CD4-positive, alpha-beta T cell (primary cell): Measurements from ENCODE around the gene ZDHHC20. TPM values are rescaled to one million over a fixed set of nuclear protein-coding genes. Genes with fewer than 3 reads are reported as not detected.

Experiments used
- ATAC-seq: fragments of 200-7000 bp; cut with Tn5 transposase; one replicate; pipeline ENCODE4 v1.10.0; 2022; ENCODE audit warnings: mild to moderate bottlenecking; ENCODE audit not compliant: poor library complexity
- CTCF ChIA-PET: fragments of 350-600 bp; sonication (Branson Sonifier 250); formaldehyde crosslinking; loops from one replicate; lab custom pipeline; 2021; ENCODE audit warnings: antibody characterized with exemption, inconsistent platforms; lab: Charles Lee
- POLR2A ChIA-PET: fragments of 350-600 bp; sonication (Branson Sonifier 250); formaldehyde crosslinking; loops from one replicate; lab custom pipeline; 2021; ENCODE audit warnings: antibody characterized with exemption, inconsistent platforms; lab: Charles Lee
- DNase-seq, 14 experiments: peaks; one replicate each; pipeline ENCODE4 v3.0.0-alpha.2; 2013 to 2020; ENCODE audit warnings: mixed read lengths in 2 of 14
- H3K27ac ChIP-seq, 2 donors: one replicate each; pipeline versions ENCODE4 v1.5.1 to v1.7.0; 2013; ENCODE audit warnings: low read length in 2 of 2, low read depth in 1 of 2, mild to moderate bottlenecking in 1 of 2
- H3K27me3 ChIP-seq, 2 experiments: 1 replicate in 1 of 2; 2 replicates in 1 of 2; pipeline versions ENCODE4 v1.6.1 to v1.7.0; 2013; ENCODE audit warnings: low read length in 2 of 2, control low read depth in 1 of 2, mild to moderate bottlenecking in 1 of 2, moderate library complexity in 1 of 2; ENCODE audit not compliant: insufficient read depth in 2 of 2, control insufficient read depth in 1 of 2
- H3K36me3 ChIP-seq: one replicate; pipeline ENCODE4 v1.6.1; 2013; ENCODE audit warnings: low read length, control low read depth; ENCODE audit not compliant: insufficient read depth
- H3K4me1 ChIP-seq: one replicate; pipeline ENCODE4 v1.6.1; 2013; ENCODE audit warnings: low read length, control low read depth; ENCODE audit not compliant: insufficient read depth
- H3K4me3 ChIP-seq: one replicate; pipeline ENCODE4 v1.5.1; 2013; ENCODE audit warnings: mild to moderate bottlenecking, low read length, moderate library complexity
- H3K9me3 ChIP-seq, 2 experiments: 1 replicate in 1 of 2; 2 replicates in 1 of 2; pipeline versions ENCODE4 v1.6.1 to v1.7.0; 2013; ENCODE audit warnings: low read length in 2 of 2, mild to moderate bottlenecking in 2 of 2, control low read depth in 1 of 2, moderate library complexity in 1 of 2; ENCODE audit not compliant: control insufficient read depth in 1 of 2, insufficient read depth in 1 of 2
- H3K27ac Mint-ChIP-seq: one replicate; pipeline ENCODE4 v1.8.0; 2020; ENCODE audit warnings: mixed read lengths
- H3K27me3 Mint-ChIP-seq: one replicate; pipeline ENCODE4 v1.8.0; 2021; ENCODE audit warnings: mixed read lengths
- H3K36me3 Mint-ChIP-seq: one replicate; pipeline ENCODE4 v1.8.0; 2021; ENCODE audit warnings: low read depth, mixed read lengths
- H3K4me1 Mint-ChIP-seq: one replicate; pipeline ENCODE4 v1.8.0; 2021; ENCODE audit warnings: low read depth, mixed read lengths
- H3K4me3 Mint-ChIP-seq: one replicate; pipeline ENCODE4 v1.8.0; 2020; ENCODE audit warnings: mild to moderate bottlenecking, mixed read lengths
- H3K9me3 Mint-ChIP-seq: one replicate; pipeline ENCODE4 v1.8.0; 2020; ENCODE audit warnings: mixed read lengths
- CTCF ChIP-seq: fragments of 200-600 bp; IDR thresholded peaks from one replicate; pipeline ENCODE4 v1.8.0; 2022; ENCODE audit warnings: antibody characterized with exemption, mild to moderate bottlenecking
- intact Hi-C, 2 experiments: fragments of 100-400 bp; cut with DNase I in 1 of 2; cut with micrococcal nuclease in 1 of 2; formaldehyde crosslinking; loops; one replicate each; pipeline versions ENCODE4 v1.15.1 to v1.9.0; 2023 to 2025; cut with DNase I, micrococcal nuclease
- total RNA-seq, 174 experiments: library from RNA in 2 of 174; stranded (reverse) in 2 of 174; gene quantifications; one replicate each; pipeline ENCODE4 v1.2.3 and lab custom pipeline; 2021 to 2026

The ZDHHC20 gene
- total RNA-seq, 2 experiments from 2014 or later: 62.8 to 65.1 TPM

- peak overlapping the region; percentile 88 for H3K27ac Mint-ChIP-seq
- no peak overlapping the region for H3K4me3 ChIP-seq
- H3K36me3 Mint-ChIP-seq: no peaks in the 10 kb centered on the region
- no peaks in the 10 kb centered on the region for H3K36me3 ChIP-seq
- peak overlapping the region; percentile 31 to 50 for H3K27ac ChIP-seq
- no peaks in the 10 kb centered on the region for H3K9me3 Mint-ChIP-seq
- ChIA-PET POLR2A (interaction anchor here (0.6 to 1.2 kb wide), 3 partner anchors 46 to 131 kb away, joined by 3 to 6 read pairs (median 3); no protein-coding TSS in a partner anchor), CTCF (no interaction called here)
- H3K27me3 ChIP-seq: no peaks in the 10 kb centered on the region
- H3K9me3 ChIP-seq: no peaks in the 10 kb centered on the region
- H3K4me1 ChIP-seq: peaks cover 31% of the 10 kb centered on the region
- TF ChIP-seq CTCF: no peak
- no peaks in the 10 kb centered on the region for H3K27me3 Mint-ChIP-seq
- no peak for ATAC-seq
- intact Hi-C loops: no loop called here
- DNase-seq: no peak
- peaks cover 27% of the 10 kb centered on the region for H3K4me1 Mint-ChIP-seq
- no peak overlapping the region for H3K4me3 Mint-ChIP-seq
Measured at GRCh38 chr13:21343659-21344058, 115.4 kb downstream of the ZDHHC20 start.

- peak overlapping the region; percentile 88 for H3K27ac Mint-ChIP-seq
- DNase-seq: no peak
- POLR2A ChIA-PET: interaction anchor here (0.6 to 1.2 kb wide), 2 partner anchors 45 to 132 kb away, joined by 3 to 6 read pairs; no protein-coding TSS in a partner anchor
Measured at GRCh38 chr13:21342699-21343442, 116.2 kb downstream of the ZDHHC20 start.

GRCh38 chr13:21341637-21342422 is 117.3 kb downstream of the ZDHHC20 start:
- H3K4me3 ChIP-seq: no peak overlapping the region
- ChIA-PET CTCF (no interaction called here), POLR2A (no interaction called here)
- H3K4me1 ChIP-seq: peaks cover 31% of the 10 kb centered on the region
- Mint-ChIP-seq H3K36me3 (no peaks in the 10 kb centered on the region), H3K27me3 (no peaks in the 10 kb centered on the region), H3K4me3 (no peak overlapping the region), H3K27ac (peak overlapping the region; percentile 33), H3K4me1 (peaks cover 27% of the 10 kb centered on the region), H3K9me3 (no peaks in the 10 kb centered on the region)
- no peak for ATAC-seq
- no peak for TF ChIP-seq CTCF
- H3K9me3 ChIP-seq: no peaks in the 10 kb centered on the region
- H3K36me3 ChIP-seq: no peaks in the 10 kb centered on the region
- intact Hi-C loops: no loop called here
- H3K27ac ChIP-seq: no peak overlapping the region
- no peaks in the 10 kb centered on the region for H3K27me3 ChIP-seq
- DNase-seq: no peak

More at GRCh38 chr13:21342699-21343442, 116.2 kb downstream of the ZDHHC20 start:
- H3K36me3 Mint-ChIP-seq: no peaks in the 10 kb centered on the region
- Histone ChIP-seq H3K36me3 (no peaks in the 10 kb centered on the region), H3K4me3 (no peak overlapping the region), H3K27me3 (no peaks in the 10 kb centered on the region), H3K27ac (peak overlapping the region in 1 of 2 donors; percentile 31), H3K9me3 (no peaks in the 10 kb centered on the region), H3K4me1 (peaks cover 31% of the 10 kb centered on the region)
- H3K4me3 Mint-ChIP-seq: no peak overlapping the region
- H3K27me3 Mint-ChIP-seq: no peaks in the 10 kb centered on the region
- TF ChIP-seq CTCF: no peak
- intact Hi-C loops: no loop called here
- CTCF ChIA-PET: no interaction called here
- H3K4me1 Mint-ChIP-seq: peaks cover 27% of the 10 kb centered on the region
- no peaks in the 10 kb centered on the region for H3K9me3 Mint-ChIP-seq
- ATAC-seq: no peak
